ENCODE measurements around the gene ELL. TPM values are rescaled to one million over a fixed set of nuclear protein-coding genes. Genes with fewer than 3 reads are reported as not detected.
A peak's percentile ranks its signal among the peaks of the same experiment; 100 is the strongest.

Gene ELL
- total and polyA plus RNA-seq, 9 of the 15 experiments (the other 6 are each of a cell fraction or from before 2014, with no cell fraction given), result 0.24 to 22.5 (median 4.1) TPM

GRCh38 chr19:18428787-18429674 is 92.8 kb downstream of the ELL start (continued):
- no peak for TF ChIP-seq ZNF398 (CRISPR knock-in tag; IDR thresholded peaks at IDR 0.05)
- TF ChIP-seq HES1 (IDR thresholded peaks at IDR 0.05; ENCODE audit: low read depth), result no peak
- no peak for TF ChIP-seq SP2 (IDR thresholded peaks at IDR 0.05; ENCODE audit: extremely low read depth, low read depth, low read length, poor library complexity, severe bottlenecking)
- TF ChIP-seq ZNF740 (CRISPR knock-in tag; IDR thresholded peaks at IDR 0.05), result peak; percentile 88
- peak in 1 of 2 experiments; percentile 86; a peak in 2 of 4 replicates for TF ChIP-seq ZNF740 (tag; IDR thresholded peaks at IDR 0.05)
- no peak for TF ChIP-seq MEF2D (tag; conservative IDR thresholded peaks at IDR 0.05; ENCODE audit: low read depth)
- TF ChIP-seq ZNF445 (CRISPR knock-in tag; IDR thresholded peaks at IDR 0.05; ENCODE audit: low read depth), result no peak
- TF ChIP-seq ZFX (CRISPR knock-in tag; IDR thresholded peaks at IDR 0.05), result peak; percentile 69
- TF ChIP-seq ZBTB12 (CRISPR knock-in tag; IDR thresholded peaks at IDR 0.05), result no peak
- TF ChIP-seq PBX2 (CRISPR knock-in tag; IDR thresholded peaks at IDR 0.05; ENCODE audit: low read depth), result peak; percentile 81
- peak; percentile 79 for TF ChIP-seq PBX2 (tag; conservative IDR thresholded peaks at IDR 0.05; ENCODE audit: low read depth)
- TF ChIP-seq GTF2E2 (tag; IDR thresholded peaks at IDR 0.05), result no peak
- TF ChIP-seq BCOR (IDR thresholded peaks at IDR 0.05), result no peak
- TF ChIP-seq BRD9 (IDR thresholded peaks at IDR 0.05; ENCODE audit: low read depth, partially characterized antibody), result no peak
- TF ChIP-seq HNRNPK (IDR thresholded peaks at IDR 0.05; ENCODE audit: low read depth, low read length, poor library complexity, severe bottlenecking), result no peak
- TF ChIP-seq HMBOX1 (IDR thresholded peaks at IDR 0.05), result no peak
- TF ChIP-seq, protein P1, sequence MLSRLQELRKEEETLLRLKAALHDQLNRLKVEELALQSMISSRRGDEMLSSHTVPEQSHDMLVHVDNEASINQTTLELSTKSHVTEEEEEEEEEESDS (CRISPR knock-in tag; IDR thresholded peaks at IDR 0.05), result no peak
- TF ChIP-seq ZNF507 (tag; conservative IDR thresholded peaks at IDR 0.05), result no peak
- TF ChIP-seq TRIM28 (IDR thresholded peaks at IDR 0.05), result no peak
